ENCODE results near the gene DLG2. TPM values are rescaled to one million over a fixed set of nuclear protein-coding genes. Genes with fewer than 3 reads are reported as not detected.

The DLG2 gene
- total RNA-seq, 1 experiment from 2014 or later: 17.5 TPM

GRCh38 chr11:84097186-84097585, 1530.0 kb downstream of the DLG2 start:
- TF ChIP-seq JUN (CRISPR knock-in tag; IDR thresholded peaks at IDR 0.05) (no peak), ZNF512 (CRISPR knock-in tag; IDR thresholded peaks at IDR 0.05; ENCODE audit: borderline replicate concordance) (no peak), FOXJ3 (CRISPR knock-in tag; IDR thresholded peaks at IDR 0.05; ENCODE audit: borderline replicate concordance) (no peak), TEAD4 (CRISPR knock-in tag; IDR thresholded peaks at IDR 0.05) (no peak), PRRX2 (CRISPR knock-in tag; IDR thresholded peaks at IDR 0.05) (no peak), MAX (CRISPR knock-in tag; IDR thresholded peaks at IDR 0.05) (no peak), FOXP4 (CRISPR knock-in tag; IDR thresholded peaks at IDR 0.05) (no peak), ZNF121 (CRISPR knock-in tag; IDR thresholded peaks at IDR 0.05) (no peak), MXD4 (CRISPR knock-in tag; IDR thresholded peaks at IDR 0.05; ENCODE audit: borderline replicate concordance) (no peak)
- Mint-ChIP-seq H3K27ac (no peak overlapping the region), H3K9me3 (no peaks in the 10 kb centered on the region), H3K36me3 (no peaks in the 10 kb centered on the region), H3K4me1 (peaks cover 8% of the 10 kb centered on the region), H3K27me3 (ENCODE audit: low read depth) (no peaks in the 10 kb centered on the region), H3K4me3 (no peak overlapping the region)
- ChIA-PET CTCF (interaction anchor here (0.6 to 1.2 kb wide), 2 partner anchors 17 to 351 kb away, joined by 3 to 4 read pairs; no protein-coding TSS in a partner anchor), POLR2A (no interaction called here)
- DNase-seq (ENCODE audit: low spot score) (no peak), ATAC-seq (no peak)

GRCh38 chr11:84091212-84091986, 1535.7 kb downstream of the DLG2 start:
- no peak for DNase-seq (ENCODE audit: low spot score)
- POLR2A ChIA-PET: no interaction called here
- peak; percentile 77 for ATAC-seq
- Mint-ChIP-seq H3K4me1 (no peaks in the 10 kb centered on the region), H3K27me3 (ENCODE audit: low read depth) (no peaks in the 10 kb centered on the region), H3K36me3 (no peaks in the 10 kb centered on the region), H3K27ac (no peak overlapping the region), H3K4me3 (no peak overlapping the region), H3K9me3 (no peaks in the 10 kb centered on the region)
- CTCF ChIA-PET: interaction anchor here (0.9 kb wide), 1 partner anchor 255 kb away, joined by 3 read pairs; no protein-coding TSS in a partner anchor
- no peak for TF ChIP-seq ZNF512 (CRISPR knock-in tag; IDR thresholded peaks at IDR 0.05; ENCODE audit: borderline replicate concordance)
- no peak for TF ChIP-seq TEAD4 (CRISPR knock-in tag; IDR thresholded peaks at IDR 0.05)
- no peak for TF ChIP-seq ZSCAN18 (CRISPR knock-in tag; IDR thresholded peaks at IDR 0.05)
- TF ChIP-seq MXD4 (CRISPR knock-in tag; IDR thresholded peaks at IDR 0.05; ENCODE audit: borderline replicate concordance): no peak
- no peak for TF ChIP-seq ZNF671 (CRISPR knock-in tag; IDR thresholded peaks at IDR 0.05)
- TF ChIP-seq USF2 (CRISPR knock-in tag; IDR thresholded peaks at IDR 0.05): no peak
- no peak for TF ChIP-seq ZNF396 (CRISPR knock-in tag; IDR thresholded peaks at IDR 0.05; ENCODE audit: borderline replicate concordance)
- TF ChIP-seq CREM (CRISPR knock-in tag; IDR thresholded peaks at IDR 0.05): no peak
- TF ChIP-seq STAT6 (CRISPR knock-in tag; conservative IDR thresholded peaks at IDR 0.05; ENCODE audit: low read depth): no peak
- no peak for TF ChIP-seq FOXP4 (CRISPR knock-in tag; IDR thresholded peaks at IDR 0.05)
- no peak for TF ChIP-seq CTCF (IDR thresholded peaks at IDR 0.05)

All from WTC11 (cell line).